ENCODE measurements around the gene IDS.
"Not testable (repeated sequence)": the region's sequence is repeated elsewhere in the genome, so short reads cannot be mapped to it uniquely, and the experiment has no call there.

The IDS gene

DNA sequence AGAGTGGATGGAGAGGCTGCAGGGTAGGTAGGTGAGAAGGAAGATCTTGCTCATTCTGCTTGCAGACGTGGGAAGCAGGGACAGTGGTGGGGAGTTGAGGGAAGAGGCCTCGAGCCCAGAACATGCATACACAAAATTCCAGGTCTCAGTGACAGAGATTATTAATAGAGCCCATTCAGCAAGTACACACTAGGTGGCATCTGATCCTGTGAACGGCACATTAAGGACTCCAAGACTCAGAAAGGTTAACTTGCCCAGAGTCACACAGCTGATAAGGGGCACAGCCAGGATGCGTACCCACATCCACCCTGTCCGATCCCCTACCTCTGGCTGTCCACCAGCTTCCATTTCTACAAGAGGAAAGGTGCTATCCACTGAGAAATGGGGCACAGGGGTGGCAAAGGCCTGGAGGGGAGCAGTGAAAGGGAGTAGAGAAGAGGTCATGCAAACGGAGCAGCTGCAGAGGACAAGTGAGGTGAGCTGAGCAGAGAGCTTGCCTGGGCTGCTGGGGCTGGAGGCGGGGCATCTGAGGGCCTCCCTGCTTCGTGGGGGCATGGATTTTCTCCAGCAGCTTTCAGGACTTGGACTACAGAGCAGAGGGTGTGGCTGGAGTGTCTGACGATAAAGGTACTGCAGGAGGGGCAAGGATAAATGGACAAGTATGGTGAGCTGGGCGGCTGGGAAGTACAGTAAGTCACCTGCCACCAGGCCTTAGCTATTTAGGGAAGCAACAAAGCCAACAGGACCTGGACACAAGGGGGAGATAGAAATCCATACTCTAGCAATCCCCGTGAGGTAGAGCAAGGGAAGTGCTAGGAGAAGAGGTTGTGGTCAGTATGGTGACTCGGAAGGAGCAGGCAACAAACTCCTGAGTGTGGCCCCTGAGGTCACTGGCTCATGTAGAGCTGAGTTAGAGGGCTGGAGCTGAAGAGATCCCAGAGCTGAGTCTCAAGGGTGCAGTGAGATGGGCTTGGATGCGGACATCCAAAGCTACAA lies 11.2 kb downstream of the IDS start:
- POLR2A ChIA-PET (ENCODE audit: low non-redundant PET): no interaction called here
- CTCF ChIA-PET: no interaction called here

DNA sequence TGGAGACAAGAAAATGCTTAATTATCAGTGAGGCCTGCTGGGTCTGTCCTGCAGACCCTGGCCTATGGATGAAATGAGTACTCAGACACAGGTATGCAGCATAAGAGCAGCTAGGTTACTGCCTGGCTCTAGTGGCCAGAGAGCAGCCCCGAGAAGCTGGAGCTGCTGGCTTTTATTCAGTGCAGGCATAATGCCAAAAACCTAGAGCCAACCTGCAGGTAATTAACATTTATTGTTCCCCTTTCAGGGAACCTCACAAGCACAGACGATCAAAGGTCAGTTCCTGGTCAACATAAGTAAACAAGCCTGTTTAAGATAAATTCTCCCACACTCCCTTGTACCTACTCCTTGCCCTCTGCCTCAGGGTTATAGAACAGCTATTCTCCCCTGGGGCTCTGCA lies 13.3 kb downstream of the IDS start:
- TF ChIP-seq, protein P1, sequence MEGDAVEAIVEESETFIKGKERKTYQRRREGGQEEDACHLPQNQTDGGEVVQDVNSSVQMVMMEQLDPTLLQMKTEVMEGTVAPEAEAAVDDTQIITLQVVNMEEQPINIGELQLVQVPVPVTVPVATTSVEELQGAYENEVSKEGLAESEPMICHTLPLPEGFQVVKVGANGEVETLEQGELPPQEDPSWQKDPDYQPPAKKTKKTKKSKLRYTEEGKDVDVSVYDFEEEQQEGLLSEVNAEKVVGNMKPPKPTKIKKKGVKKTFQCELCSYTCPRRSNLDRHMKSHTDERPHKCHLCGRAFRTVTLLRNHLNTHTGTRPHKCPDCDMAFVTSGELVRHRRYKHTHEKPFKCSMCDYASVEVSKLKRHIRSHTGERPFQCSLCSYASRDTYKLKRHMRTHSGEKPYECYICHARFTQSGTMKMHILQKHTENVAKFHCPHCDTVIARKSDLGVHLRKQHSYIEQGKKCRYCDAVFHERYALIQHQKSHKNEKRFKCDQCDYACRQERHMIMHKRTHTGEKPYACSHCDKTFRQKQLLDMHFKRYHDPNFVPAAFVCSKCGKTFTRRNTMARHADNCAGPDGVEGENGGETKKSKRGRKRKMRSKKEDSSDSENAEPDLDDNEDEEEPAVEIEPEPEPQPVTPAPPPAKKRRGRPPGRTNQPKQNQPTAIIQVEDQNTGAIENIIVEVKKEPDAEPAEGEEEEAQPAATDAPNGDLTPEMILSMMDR (conservative IDR thresholded peaks at IDR 0.05; ENCODE audit: low read depth): no peak
- POLR2A ChIA-PET (ENCODE audit: low non-redundant PET): no interaction called here
- no peak for DNase-seq (ENCODE audit: low spot score)
- H3K27ac ChIP-seq: no peak overlapping the region
- CTCF ChIA-PET: no interaction called here

More for the DNA sequence above, 11.2 kb downstream of the IDS start:
- DNase-seq (ENCODE audit: low spot score): no peak
- TF ChIP-seq, protein P1 (conservative IDR thresholded peaks at IDR 0.05; ENCODE audit: low read depth): no peak
- no peak overlapping the region for H3K27ac ChIP-seq

DNA sequence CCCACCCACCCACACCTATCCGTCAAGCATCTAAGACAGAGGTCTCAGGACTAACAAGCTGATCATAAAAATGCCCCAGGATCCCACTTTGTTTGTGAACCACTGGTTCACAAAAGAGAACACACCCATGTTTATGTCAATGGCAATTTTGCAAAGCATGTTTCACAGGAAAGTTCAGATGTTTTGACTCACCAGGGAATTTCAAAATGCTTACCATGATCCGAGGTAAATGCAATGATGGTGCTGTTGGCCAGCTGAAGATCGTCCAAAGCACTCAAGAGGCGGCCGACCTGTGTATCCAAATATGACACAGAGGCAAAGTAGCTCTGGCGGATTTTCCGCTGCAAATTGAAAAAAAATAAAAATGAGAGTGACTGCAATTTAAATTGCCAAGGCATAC lies 15.0 kb downstream of the IDS start:
- ChIA-PET POLR2A (ENCODE audit: low non-redundant PET) (no interaction called here), CTCF (no interaction called here)
- TF ChIP-seq, protein P1 (conservative IDR thresholded peaks at IDR 0.05; ENCODE audit: low read depth): no peak
- no peak overlapping the region for H3K27ac ChIP-seq
- no peak for DNase-seq (ENCODE audit: low spot score)

DNA sequence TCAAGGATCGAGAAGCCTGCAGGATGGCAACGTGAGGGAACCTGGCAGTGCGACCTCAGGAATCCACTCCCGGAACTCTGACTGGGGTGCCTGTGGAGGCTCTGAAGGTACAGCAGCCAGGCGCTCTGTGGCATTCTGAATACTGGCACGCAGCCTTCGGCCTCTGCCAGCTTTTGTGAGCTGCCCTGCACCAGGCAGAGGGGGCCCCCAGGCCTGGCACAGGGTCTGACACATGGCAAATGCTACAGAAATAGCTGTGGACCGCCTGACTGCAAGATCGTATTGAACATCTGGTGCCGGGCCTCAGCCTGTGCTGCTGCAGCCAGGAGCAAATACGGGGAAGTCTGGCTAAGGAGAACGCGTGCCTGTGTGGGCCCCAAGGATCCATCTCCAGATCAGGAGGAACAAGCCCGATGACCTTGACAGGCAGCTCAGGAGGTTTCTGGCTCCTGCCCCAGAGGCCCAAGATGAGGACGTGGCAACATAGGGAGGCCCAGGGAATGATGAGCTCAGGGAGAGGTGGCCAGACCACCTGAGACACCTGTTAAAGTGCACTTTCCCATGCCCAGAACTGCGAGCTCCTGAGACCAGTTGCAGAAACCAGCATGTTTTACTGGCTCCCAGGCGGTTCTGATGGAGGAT lies 16.6 kb downstream of the IDS start:
- POLR2A ChIA-PET (ENCODE audit: low non-redundant PET); DNase-seq (ENCODE audit: low spot score); CTCF ChIA-PET; H3K27ac ChIP-seq: not testable (repeated sequence)

DNA sequence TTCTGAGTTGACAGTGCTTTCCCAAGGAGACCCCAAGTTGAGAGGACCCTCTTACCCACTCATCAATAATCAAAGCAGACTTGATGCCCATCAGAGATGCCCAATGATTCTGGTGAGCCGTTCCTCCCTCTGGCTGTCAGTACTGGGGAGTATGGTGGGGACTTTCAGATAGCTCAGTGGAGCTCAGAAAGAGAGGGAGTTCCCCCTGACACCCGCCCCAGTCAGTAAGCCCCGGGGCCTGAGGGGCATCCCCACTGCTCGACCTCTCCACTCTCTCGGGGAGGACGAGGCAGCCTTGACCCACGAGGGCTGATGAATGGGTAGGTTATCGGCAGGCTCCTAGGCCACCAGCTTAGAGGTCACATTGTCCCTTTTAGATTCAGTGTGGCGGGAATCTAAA lies 17.1 kb downstream of the IDS start:
- DNase-seq (ENCODE audit: low spot score); H3K27ac ChIP-seq; POLR2A ChIA-PET (ENCODE audit: low non-redundant PET): not testable (repeated sequence)
- CTCF ChIA-PET: interaction anchor here (0.7 kb wide), 1 partner anchor 450 kb away, joined by 3 read pairs; the partner anchor contains the start of gene EOLA2

DNA sequence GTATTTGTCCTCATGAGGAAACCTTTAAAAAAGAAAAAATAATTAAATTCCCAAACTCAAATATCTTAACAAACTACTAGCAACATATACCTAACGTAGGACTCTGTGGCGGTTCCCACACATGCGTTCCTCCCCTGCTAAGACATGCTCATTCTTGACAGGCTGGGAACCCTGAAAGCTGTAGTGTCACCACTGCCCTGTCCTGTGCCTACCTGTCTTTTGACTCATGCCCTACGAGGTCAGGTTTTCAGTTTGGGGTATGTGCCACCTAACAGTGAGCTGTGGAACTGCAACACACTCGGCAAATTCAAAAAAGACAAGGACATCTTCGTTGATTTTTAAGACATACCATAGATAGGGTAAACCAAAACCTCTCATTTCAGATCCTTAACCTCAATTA lies 17.8 kb downstream of the IDS start:
- DNase-seq (ENCODE audit: low spot score): peak; percentile 28
- POLR2A ChIA-PET (ENCODE audit: low non-redundant PET): no interaction called here
- CTCF ChIA-PET: interaction anchor here (0.6 to 0.7 kb wide), 3 partner anchors 165 to 451 kb away, joined by 3 to 6 read pairs (median 3); partner anchors contain the start of gene EOLA2
- TF ChIP-seq, protein P1 (conservative IDR thresholded peaks at IDR 0.05; ENCODE audit: low read depth): no peak
- no peak overlapping the region for H3K27ac ChIP-seq

DNA sequence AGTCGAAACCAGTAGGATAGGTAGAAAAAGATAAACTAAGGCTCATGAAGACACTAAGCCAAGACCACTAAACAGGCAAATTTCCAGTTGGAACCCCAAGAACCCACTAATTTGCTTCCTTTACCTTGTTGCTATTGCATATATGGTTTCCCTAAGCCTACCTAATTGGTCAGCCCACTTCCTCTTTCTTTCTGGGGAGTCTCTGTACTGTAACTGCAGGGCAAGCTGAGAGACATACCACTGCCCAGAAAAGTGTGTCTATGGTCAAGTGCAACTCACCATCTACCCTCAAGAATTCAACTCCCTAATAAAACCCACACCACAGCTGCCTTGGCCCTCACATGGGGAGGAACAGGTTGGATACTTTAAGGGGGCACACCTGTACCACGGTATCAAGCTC lies 28.6 kb downstream of the IDS start:
- ChIA-PET CTCF (no interaction called here), POLR2A (ENCODE audit: low non-redundant PET) (no interaction called here)
- TF ChIP-seq, protein P1 (conservative IDR thresholded peaks at IDR 0.05; ENCODE audit: low read depth): no peak
- no peak overlapping the region for H3K27ac ChIP-seq
- no peak for DNase-seq (ENCODE audit: low spot score)

Measured in RWPE1 (cell line).